Measurements from ENCODE around the gene PPP1R1C.
A peak's percentile ranks its signal among the peaks of the same experiment; 100 is the strongest.

PPP1R1C gene

GRCh38 chr2:181972431-181973170, 13.1 kb upstream of the PPP1R1C start:
- DNase-seq, result no peak

- DNase-seq, result no peak
Measured at GRCh38 chr2:181973171-181973783, 12.4 kb upstream of the PPP1R1C start.

- DNase-seq, result no peak
Measured at GRCh38 chr2:181977661-181978350, 7.8 kb upstream of the PPP1R1C start.

GRCh38 chr2:181978351-181979150, 7.1 kb upstream of the PPP1R1C start:
- DNase-seq, result no peak

DNA sequence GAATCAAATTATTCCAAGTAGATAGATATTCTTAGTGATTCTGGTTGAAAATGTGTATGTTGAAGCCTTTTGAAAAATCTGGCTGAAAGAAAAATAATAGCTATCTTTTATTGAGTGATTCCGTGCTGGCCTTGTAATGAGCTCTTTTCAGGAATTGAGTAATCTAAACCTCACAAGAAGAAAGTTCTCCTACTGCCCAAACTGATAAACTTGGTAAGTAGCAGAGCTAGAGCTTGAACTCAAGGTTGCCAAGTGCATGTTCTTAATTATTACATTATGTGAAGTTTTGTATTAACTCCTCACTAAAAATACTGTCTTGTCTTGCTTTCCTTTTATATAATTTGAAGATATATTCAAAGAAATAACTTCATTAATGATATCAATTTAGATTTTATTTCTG, 1.6 kb upstream of the PPP1R1C start:
- DNase-seq, result no peak

DNA sequence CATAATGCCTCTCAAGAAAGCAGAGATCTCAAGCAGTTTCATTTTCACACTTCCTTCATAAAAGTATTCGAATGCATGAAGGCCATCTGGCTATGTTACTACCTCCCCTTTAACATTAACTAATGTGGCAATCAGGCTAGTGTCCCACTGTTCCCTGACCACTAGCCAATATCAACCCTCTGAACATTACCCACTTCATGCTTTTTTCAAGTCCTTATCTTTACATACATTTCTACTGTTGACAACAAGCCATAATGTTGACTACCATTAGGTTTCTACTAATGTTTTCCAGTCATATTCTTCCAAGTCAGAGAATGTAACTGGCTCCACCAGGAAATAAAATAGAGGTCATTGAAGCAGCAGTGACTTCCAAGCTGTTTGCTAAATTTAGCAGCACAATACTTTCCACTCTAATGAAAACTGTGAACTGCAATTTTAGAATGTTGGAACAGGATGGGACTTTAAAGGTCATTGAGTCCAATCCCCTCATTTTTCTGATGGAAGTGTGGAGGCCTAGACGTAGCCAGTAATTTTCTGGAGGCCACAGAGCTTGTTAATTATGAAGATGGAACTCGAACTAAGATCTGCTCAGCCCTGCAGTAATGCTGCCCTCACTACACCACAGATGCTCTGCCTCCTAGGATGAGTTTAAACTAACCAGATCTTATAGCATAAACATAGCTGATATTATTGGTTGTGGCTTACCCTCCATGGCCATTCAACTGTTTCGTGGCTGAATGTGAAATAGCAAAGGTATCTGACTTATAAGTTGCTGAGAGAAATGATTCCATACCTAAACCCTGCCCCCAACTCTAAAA, 630 bp upstream of the PPP1R1C start:
- no peak for DNase-seq

DNA sequence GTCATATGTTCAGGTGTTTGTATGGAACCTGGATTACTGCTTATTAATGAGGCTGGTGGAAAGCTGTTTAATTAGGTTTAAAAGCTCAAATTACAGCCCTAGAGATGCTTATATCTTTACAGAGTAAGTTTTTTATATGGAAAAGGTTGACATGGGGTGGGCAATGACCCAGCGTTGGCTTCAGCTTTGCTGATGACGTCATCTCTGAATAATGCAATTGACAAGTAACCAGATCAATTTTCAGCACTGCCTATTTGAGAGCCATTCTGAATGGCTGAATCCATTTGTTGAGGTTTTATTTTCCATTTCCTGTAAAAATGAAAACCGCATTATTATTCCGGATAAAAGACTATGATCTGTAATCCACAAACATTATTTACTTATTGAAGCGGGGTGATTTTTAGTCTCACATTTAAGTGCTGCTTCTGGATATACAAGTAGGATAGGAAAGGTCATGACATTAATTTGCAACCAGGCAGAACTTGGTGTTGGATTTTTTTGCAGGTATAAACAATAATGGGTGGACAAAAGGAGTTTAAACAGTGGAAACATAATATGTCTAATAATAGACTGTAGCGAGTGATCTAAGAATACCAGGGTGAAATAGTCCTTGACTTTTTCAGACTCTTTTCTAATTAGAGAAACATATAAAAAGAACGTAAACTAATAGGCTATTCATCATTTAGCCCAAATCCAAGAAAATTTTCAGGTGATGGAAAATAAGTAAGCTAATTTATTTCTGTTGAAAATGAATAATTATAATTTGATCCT, 2.7 kb downstream of the PPP1R1C start:
- peak in 1 of 3 experiments; percentile 50 for DNase-seq

- DNase-seq, result no peak
Measured at GRCh38 chr2:181989099-181989498, 3.4 kb downstream of the PPP1R1C start.

- DNase-seq, result peak in 1 of 3 experiments; percentile 30
Measured at GRCh38 chr2:181991171-181991885, 5.7 kb downstream of the PPP1R1C start.

DNA sequence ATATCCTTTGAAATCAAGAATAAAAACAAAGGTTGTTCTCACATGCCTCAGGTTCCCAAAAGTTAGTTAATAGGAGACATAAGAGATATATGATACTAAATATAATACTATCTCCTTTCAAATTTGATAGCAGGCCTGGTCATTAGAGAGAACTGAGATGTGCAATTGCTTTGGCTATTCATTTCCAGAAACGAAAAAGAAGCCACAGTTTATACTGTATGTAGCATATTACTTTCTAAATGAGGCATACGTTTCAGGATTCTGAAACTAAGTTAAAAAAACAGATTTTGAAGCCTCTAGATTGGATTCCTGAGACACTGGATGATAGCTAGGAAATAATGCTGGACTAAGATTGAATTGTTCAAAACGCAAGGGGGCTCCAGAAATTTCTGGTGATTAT, 7.1 kb downstream of the PPP1R1C start:
- no peak for DNase-seq

- DNase-seq, result no peak
Measured at GRCh38 chr2:181995289-181995688, 9.6 kb downstream of the PPP1R1C start.

DNA sequence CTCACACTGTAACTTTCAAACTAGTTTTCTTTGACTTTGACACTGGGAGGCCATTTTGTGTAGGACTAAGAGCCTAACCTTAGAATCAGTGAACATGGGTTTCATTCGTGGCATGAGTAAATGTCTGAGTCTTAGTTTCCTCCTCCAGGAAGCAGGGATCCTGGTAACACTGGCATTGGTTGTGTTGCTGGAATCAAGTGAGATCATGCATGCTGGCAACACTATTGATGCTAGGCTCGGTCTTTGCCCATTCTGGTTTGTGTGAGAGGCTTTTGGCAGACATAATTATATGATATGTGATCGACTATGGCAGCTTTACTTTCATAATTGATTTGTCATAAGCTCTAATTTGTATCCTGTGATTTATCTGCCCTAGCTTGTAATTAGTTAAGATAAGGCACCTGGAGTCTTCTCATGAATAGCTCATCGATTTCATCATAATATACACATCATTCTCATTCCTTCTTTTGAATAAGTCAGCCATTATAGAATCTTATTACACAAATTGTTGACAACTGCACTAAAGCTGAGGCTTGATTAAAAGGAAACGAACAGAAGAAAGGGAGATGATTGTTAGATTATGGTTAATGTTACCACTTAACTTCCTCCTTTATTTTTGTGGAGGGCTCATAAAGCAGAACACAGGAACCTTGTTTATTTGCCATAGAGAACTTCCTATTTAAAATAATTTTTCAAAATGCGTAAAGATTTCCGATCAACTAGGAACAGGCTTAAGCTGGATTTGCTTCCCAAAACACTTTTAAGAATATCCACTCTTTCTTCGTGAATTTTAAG, 12.6 kb downstream of the PPP1R1C start:
- DNase-seq, result peak; percentile 4 to 95 (median 82)

GRCh38 chr2:181998891-181999654, 13.4 kb downstream of the PPP1R1C start:
- peak in 2 of 3 experiments; percentile 46 to 52 for DNase-seq

GRCh38 chr2:181999911-182000310, 14.3 kb downstream of the PPP1R1C start:
- DNase-seq, result no peak

DNA sequence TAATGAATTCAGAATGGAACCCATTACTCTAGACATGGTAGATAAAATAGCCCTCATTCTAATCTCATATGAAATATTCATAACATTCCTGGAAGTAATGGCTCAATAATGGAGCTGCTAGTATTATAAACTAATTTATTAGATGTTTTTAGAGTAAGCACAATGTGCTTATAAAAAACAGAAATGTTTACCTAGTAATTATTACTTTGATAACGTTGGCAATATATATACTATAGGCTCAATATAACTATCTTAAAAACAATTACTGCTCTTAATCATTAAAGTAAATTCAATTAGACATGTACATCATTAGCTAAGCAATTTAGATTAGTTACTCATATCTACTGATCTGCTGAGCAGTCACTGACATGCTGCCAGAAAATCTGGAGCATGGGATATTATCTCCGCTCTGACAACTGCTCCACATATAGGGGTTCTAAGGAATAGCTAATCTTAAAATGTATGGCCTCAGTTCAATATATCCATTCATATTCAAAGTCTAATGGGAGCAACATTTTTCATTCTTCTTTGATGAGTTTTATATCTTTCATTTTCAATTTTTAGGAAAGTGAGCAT, 19.4 kb downstream of the PPP1R1C start:
- no peak for DNase-seq

DNA sequence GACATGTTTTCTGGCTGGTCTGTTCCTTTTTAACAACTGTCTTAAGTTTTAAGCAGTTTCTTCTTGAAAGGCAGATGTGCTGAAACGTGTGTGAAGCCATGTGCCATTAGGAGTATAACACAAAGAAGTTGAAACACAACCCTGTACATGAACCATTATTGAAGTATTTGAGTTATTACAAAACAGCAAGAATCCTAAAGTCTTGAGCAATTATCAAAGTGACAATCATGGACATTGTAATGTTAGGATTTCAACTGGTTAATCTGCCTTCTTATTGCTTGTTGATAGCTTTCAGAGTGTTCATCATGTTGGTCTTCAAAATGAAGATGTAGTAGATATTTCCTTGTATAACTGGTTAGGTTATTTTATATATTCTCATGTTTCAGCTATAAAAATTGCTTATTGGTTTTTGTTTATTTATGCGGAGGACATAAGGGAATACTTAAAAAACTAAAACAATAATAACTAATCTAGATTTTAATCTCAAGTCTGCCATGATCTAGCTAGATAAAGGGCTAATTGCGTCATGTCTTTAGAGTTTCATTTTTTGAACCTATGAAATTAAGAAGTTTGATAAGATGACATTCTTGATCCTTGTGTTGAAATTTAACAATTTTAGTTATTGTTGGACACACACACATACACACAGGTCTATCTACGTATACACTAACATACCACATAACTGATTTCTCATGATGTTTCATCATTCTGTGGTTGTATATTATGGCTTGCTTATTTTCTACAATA, 21.1 kb downstream of the PPP1R1C start:
- DNase-seq, result no peak

DNA sequence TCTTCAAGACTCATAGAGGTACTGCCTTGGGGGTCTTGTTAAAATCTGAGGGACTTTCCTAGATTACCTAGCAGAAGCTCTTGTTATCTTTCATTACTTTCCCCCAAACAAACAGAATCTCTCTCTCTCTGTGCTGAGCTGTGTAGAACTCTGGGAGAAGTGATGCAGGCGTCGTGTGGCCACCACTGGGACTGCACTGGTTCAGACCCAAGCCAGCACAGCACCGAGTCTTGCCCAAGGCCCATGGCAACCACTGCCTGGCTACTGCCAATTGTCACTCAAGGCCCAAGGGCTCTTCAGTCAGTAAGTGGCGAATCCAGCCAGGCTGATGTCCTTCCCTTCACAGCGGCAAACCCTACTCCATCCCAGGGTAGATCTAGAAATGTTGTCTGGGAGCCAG, 28.6 kb downstream of the PPP1R1C start:
- no peak for DNase-seq

All from NCI-H1417 (cell line).